ENCODE results near the gene PEX1.
A peak's percentile ranks its signal among the peaks of the same experiment; 100 is the strongest.

DNA sequence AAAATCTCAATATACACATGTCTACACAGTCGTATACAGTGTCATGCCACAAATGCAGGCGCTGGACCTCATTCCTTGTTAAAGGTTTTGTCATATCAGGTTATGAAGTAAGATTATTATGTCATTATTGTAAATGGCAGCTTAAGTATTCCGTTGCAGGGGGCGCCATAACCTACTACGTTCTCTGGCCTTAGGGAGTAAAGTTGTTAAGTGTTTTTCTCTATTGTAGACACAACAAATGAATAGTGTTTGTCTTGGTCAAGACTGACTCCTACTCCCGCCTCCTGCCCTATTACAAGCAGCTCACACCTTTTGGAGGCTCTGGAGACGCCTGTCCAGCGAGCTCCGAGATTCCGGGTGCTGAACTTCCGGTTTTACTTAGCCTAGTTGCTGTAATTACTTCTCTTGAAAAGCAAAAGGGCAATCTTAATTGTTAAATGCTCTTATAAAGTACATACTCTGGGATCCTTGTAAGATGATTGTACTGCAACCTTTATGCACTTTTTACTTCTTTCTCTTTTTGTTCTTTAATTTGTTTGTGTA, 80.0 kb downstream of the PEX1 start:
- TF ChIP-seq, protein P1, sequence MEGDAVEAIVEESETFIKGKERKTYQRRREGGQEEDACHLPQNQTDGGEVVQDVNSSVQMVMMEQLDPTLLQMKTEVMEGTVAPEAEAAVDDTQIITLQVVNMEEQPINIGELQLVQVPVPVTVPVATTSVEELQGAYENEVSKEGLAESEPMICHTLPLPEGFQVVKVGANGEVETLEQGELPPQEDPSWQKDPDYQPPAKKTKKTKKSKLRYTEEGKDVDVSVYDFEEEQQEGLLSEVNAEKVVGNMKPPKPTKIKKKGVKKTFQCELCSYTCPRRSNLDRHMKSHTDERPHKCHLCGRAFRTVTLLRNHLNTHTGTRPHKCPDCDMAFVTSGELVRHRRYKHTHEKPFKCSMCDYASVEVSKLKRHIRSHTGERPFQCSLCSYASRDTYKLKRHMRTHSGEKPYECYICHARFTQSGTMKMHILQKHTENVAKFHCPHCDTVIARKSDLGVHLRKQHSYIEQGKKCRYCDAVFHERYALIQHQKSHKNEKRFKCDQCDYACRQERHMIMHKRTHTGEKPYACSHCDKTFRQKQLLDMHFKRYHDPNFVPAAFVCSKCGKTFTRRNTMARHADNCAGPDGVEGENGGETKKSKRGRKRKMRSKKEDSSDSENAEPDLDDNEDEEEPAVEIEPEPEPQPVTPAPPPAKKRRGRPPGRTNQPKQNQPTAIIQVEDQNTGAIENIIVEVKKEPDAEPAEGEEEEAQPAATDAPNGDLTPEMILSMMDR (conservative IDR thresholded peaks at IDR 0.05; ENCODE audit: low read length) = peak; percentile 70
- no peak for TF ChIP-seq EZH2phosphoT487 (IDR thresholded peaks at IDR 0.05; ENCODE audit: borderline replicate concordance)

Data from Loucy (cell line).